Measurements from ENCODE around the gene MDK. TPM values are rescaled to one million over a fixed set of nuclear protein-coding genes. Genes with fewer than 3 reads are reported as not detected.

The MDK gene
- total and polyA plus RNA-seq, 3 donors from 2014 or later, result 14.4 to 51.5 (median 14.5) TPM

DNA sequence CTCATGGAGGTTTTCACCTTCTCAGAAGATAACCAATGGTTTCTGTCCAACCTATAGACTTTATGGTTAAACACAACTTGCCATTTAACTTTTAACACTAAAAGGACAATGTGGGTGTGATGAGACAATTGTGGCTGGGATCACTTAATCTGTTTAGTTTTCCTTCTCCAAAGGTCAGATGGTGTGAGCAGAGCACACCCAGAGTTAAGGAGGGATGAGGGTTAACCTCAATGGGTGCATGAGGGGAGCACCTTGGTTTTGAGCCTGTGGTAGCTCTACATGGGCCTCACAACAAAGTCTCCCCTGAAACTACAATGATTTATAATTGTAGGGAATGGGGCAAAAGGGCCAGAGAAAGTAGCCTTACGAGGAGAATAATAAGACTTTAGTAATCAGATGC, 39.0 kb downstream of the MDK start:
- H3K36me3 ChIP-seq (ENCODE audit: low read depth, missing control alignments), result no peaks in the 10 kb centered on the region
- DNase-seq, result no peak
- intact Hi-C loops (cut with DNase I; ENCODE audit: low total_unique reads), result no loop called here
- H3K9me3 ChIP-seq, result no peaks in the 10 kb centered on the region
- TF ChIP-seq CTCF (IDR thresholded peaks at IDR 0.05), result no peak
- no peak for TF ChIP-seq POLR2A (IDR thresholded peaks at IDR 0.05)
- WGBS, 2 donors, result 95 to 100% methylated on average over 1 of the region's 1 CpG
- no peaks in the 10 kb centered on the region for H3K27me3 ChIP-seq
- H3K4me3 ChIP-seq, result no peak overlapping the region
- H3K4me1 ChIP-seq, result no peaks in the 10 kb centered on the region
- no peak overlapping the region for H3K27ac ChIP-seq

GRCh38 chr11:46421257-46421880, 39.9 kb downstream of the MDK start:
- Histone ChIP-seq H3K27ac (no peak overlapping the region), H3K36me3 (ENCODE audit: low read depth, missing control alignments) (no peaks in the 10 kb centered on the region), H3K9me3 (no peaks in the 10 kb centered on the region), H3K4me3 (no peak overlapping the region), H3K4me1 (no peaks in the 10 kb centered on the region), H3K27me3 (no peaks in the 10 kb centered on the region)
- DNase-seq, result no peak
- WGBS, 2 donors, result 75 to 83% methylated on average over 8 of the region's 8 CpGs
- TF ChIP-seq POLR2A (IDR thresholded peaks at IDR 0.05) (no peak), CTCF (IDR thresholded peaks at IDR 0.05) (no peak)
- intact Hi-C loops (cut with DNase I; ENCODE audit: low total_unique reads), result no loop called here

DNA sequence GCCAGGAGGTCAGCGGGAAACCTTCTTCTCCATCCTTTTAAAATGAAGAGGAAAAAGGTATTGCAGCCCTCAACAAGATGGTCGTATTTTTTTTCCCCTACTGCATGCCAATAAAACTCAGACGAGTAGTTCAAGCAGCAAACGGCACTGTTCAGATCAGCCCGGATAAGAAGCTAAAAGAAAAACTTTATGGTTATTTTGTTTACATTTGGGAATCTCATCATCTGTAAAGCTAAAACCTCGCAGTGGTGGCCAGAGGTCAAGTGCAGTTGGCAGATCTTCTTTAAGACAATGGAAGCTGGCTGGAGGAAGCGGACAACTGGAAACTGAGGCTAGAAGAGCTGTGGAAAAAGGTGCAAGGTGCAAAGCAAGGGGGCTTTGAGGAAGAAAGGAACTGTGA, 41.1 kb downstream of the MDK start:
- TF ChIP-seq POLR2A (IDR thresholded peaks at IDR 0.05) (no peak), CTCF (IDR thresholded peaks at IDR 0.05) (no peak)
- Histone ChIP-seq H3K4me1 (no peaks in the 10 kb centered on the region), H3K36me3 (ENCODE audit: low read depth, missing control alignments) (no peaks in the 10 kb centered on the region), H3K9me3 (no peaks in the 10 kb centered on the region), H3K27me3 (no peaks in the 10 kb centered on the region), H3K4me3 (no peak overlapping the region), H3K27ac (no peak overlapping the region)
- intact Hi-C loops (cut with DNase I; ENCODE audit: low total_unique reads), result no loop called here
- DNase-seq, result no peak
- 74 to 80% methylated on average over 7 of the region's 7 CpGs for WGBS, 2 donors

DNA sequence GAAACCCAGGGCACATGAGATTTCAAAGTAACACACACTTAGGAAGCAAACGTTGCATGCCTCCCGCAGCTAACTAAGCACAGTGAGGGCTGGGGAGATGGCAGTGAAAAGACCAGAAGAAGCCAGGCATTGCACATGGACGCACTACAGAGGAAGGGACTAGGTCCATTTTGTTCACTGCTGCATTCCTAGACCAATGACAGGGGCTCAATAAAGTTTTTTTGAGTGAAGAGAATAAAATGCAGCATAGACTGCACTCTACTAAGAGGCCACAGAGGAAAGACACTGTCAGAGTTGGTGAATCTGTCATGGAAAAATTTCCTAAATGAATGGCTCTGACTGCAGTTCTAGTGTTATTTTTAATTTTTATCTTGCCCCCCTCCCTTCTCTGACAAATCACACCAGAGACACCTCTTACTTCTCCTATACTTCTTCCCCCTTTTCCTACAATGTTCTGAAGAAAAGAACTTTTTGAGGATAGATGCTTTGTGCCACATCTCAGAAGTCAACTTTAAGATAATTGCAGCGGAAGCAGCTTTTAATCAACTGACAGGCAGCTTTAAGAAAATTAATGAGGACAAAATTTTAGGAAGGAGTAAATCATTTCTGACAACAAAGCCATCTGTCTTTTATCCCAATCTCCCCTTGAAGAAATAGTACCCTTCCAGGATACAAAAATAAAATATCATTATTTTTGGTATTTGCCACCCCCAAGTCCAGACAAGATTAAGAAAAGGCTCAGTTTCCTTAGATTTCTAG, 44.9 kb downstream of the MDK start:
- Histone ChIP-seq H3K9me3 (no peaks in the 10 kb centered on the region), H3K4me1 (no peaks in the 10 kb centered on the region), H3K27ac (no peak overlapping the region), H3K36me3 (ENCODE audit: low read depth, missing control alignments) (no peaks in the 10 kb centered on the region), H3K4me3 (no peak overlapping the region), H3K27me3 (no peaks in the 10 kb centered on the region)
- no peak for TF ChIP-seq POLR2A (IDR thresholded peaks at IDR 0.05)
- TF ChIP-seq CTCF (IDR thresholded peaks at IDR 0.05), result no peak
- intact Hi-C loops (cut with DNase I; ENCODE audit: low total_unique reads), result no loop called here
- WGBS, 2 donors, result 79 to 93% methylated on average over 4 of the region's 4 CpGs
- DNase-seq, result no peak
